22Rv1 (cell line): ENCODE data around the gene SENP2.

ENCODE experiments used
- H3K27ac ChIP-seq: fragments of 450-650 bp; 2 replicates; pipeline ENCODE4 v1.5.1; 2017
- ZFX ChIP-seq: fragments of 450-650 bp; IDR thresholded peaks from 2 replicates; pipeline ENCODE4 v1.6.1; 2017; ENCODE audit warnings: antibody characterized with exemption, borderline replicate concordance
- TF ChIP-seq, protein P1 (sequence below): fragments of 450-650 bp; IDR thresholded peaks from 2 replicates; pipeline ENCODE4 v1.5.1; 2017; ENCODE audit warnings: mild to moderate bottlenecking

The SENP2 gene

DNA sequence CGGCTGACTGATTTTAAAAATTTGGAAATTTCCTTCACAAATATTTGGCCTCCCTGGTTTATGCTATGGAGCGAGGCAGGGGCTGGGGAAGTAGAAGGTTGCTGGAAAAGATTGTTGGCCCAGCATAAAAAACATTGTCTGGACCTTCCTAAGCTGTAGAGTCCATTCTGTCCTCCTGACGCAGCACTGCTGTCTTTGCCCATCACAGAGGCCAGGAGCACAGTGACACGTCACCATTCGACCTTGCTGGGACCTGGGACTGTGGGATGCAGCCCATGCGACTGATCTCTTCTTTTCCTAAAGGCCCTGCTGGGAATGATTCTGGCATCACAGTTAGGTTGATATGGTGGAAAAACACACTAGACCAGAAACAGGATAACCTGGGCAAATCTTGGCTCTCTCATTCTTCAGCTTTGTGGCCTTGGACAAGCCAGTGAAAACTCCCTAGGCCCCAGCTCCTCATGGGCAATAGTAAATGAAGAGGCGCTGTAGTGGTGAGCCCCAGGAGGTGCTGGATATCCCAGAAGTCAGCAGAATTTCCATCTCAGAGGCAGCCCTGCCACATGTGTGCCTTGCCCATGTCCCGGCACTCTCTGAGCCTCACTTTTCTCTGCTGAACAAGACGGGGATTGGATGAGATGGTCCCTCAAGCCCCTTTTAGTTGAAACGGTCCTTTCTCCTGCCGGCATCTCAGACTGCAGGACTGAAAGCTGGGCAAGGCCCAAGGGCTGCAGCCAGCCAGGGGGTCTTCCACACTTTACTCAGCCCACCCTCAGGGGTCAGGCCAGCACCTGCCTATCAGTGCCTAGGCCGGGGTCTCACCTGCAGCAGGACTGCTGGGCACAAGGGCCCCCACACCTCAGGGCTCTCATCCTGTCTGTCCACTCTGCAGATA is 69.6 kb downstream of the SENP2 start:
- TF ChIP-seq ZFX, result no peak
- TF ChIP-seq, protein P1, sequence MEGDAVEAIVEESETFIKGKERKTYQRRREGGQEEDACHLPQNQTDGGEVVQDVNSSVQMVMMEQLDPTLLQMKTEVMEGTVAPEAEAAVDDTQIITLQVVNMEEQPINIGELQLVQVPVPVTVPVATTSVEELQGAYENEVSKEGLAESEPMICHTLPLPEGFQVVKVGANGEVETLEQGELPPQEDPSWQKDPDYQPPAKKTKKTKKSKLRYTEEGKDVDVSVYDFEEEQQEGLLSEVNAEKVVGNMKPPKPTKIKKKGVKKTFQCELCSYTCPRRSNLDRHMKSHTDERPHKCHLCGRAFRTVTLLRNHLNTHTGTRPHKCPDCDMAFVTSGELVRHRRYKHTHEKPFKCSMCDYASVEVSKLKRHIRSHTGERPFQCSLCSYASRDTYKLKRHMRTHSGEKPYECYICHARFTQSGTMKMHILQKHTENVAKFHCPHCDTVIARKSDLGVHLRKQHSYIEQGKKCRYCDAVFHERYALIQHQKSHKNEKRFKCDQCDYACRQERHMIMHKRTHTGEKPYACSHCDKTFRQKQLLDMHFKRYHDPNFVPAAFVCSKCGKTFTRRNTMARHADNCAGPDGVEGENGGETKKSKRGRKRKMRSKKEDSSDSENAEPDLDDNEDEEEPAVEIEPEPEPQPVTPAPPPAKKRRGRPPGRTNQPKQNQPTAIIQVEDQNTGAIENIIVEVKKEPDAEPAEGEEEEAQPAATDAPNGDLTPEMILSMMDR, result no peak

DNA sequence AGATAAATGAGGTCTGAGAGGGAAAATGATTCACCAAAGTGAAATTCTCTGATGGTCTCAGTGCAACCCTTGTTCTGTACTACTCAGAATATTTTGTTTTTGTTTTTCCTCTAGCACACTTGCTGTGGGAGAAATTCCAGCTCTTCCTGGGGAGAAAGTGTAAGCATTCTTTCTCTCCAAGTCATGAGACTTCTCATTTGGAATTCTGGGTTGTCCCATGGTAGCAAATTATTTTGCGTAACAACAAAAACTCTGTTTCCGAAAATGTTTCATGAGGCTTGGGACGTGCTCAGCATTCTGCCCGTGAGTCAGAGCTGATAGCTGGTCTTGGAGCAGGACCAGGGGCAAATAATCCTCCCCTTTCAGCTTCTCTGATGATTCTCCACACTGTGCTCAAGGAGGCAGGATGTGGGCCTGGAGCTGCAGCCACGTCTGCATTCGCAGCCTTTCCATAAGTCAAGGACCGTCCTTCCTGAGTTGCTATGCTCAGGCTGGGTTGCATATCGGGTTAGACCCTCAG is 70.3 kb downstream of the SENP2 start:
- TF ChIP-seq, protein P1, result no peak
- TF ChIP-seq ZFX, result no peak
- no peak overlapping the region for H3K27ac ChIP-seq

More for the DNA sequence above, 69.6 kb downstream of the SENP2 start:
- no peak overlapping the region for H3K27ac ChIP-seq

DNA sequence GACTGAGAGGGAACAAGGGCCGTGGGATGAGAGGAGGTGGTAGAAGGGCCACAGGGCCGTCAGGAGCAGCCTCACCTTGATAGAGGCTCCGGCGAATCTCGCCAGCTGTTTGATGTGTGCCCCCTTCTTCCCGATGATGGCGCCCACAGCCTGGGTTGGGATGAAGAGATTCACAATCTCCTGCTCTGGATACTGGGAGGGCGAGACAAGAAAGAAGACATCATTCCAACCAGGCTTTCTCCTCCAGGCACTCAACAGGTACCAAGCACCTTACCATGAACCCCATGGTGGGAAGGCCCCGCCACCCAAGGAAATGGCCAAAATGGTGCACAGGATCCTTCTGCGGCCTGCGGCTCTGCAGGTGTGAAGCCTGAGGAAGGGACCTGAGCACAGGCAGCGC is 71.1 kb downstream of the SENP2 start:
- no peak overlapping the region for H3K27ac ChIP-seq
- TF ChIP-seq, protein P1, result no peak
- no peak for TF ChIP-seq ZFX

DNA sequence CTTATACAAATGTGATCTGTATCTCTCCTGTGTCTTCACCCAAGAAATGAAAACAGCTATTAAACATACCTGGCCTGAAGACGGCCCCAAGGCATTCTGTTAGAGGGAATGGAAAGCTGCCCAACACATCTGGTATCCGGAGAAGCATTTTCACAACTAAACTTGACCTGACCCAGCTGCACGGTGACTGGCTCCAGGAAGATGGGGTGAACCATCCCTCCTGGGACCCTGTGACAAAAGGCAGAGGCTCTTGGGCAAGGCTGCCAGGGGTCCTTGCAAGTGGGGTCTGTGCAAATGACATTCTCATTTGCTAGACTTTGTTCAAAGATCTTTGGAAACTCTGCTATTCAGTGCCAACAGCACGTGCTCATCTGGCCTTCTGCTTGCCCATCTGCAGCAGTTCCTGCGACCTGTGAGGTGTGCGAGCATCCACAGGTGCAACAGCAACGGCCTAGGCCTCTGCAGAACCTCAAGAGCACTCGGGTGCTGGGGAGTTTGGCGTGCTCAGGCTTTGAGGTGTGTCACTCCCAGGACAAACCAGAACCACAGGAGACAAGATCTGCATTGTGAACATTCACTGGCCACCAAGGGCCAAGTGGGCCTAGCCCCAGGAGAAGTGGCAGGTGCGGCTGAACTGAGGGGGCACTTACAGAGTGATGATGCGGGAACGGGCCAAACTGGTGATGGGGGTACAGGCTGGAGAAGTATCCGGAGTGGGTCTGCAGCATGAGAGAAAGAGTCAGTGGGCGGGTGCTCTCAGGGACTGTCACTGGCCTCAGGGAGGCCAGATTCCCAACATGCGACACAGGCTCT is 71.8 kb downstream of the SENP2 start:
- H3K27ac ChIP-seq, result no peak overlapping the region
- TF ChIP-seq, protein P1, result no peak
- TF ChIP-seq ZFX, result no peak

DNA sequence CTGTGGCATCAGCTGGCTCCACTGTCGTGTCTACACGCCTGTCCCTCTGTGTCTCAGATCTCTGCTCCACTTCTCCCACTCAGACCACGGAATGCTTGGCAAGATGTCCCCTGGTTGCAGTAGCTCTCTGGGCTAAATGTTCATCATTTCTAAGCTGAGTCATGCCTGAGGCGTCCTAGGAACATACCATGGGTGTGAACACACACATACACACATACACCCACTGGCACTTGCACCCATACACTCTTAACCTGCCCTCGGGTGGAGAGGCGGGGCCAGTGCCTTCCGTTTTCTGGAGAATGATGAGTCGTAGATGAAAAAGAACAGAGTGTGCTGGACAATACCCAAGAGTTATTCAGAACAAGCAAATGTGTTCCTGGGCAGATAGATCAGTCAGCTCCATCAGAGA is 72.4 kb downstream of the SENP2 start:
- TF ChIP-seq, protein P1, result no peak
- TF ChIP-seq ZFX, result no peak

DNA sequence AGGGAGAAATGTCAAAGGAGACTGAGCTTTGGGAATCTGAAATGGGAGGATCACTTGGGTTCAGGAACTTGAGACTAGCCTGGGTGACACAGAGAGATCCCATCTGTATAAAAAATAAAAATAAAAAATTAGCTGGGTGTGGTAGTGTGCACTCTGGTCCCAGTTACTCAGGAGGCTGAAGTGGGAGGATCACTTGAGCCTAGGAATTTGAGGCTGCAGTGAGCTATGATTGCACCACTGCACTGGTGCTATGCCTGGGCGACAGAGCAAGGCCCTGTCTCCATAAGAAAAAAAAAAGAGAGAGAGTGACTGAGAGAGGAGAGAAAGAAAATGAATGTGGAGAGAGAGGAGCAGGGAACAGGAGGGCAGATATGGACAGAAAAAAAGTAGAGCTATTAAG is 72.8 kb downstream of the SENP2 start:
- no peak overlapping the region for H3K27ac ChIP-seq
- no peak for TF ChIP-seq ZFX
- TF ChIP-seq, protein P1, result no peak

More for the DNA sequence above, 72.4 kb downstream of the SENP2 start:
- no peak overlapping the region for H3K27ac ChIP-seq
